ENCODE results near the gene ADNP. TPM values are rescaled to one million over a fixed set of nuclear protein-coding genes. Genes with fewer than 3 reads are reported as not detected.

ADNP gene
- total and polyA plus RNA-seq, 10 of the 15 experiments (the other 5 are each of a cell fraction or from before 2014, with no cell fraction given): 23.0 to 74.4 (median 34.9) TPM

DNA sequence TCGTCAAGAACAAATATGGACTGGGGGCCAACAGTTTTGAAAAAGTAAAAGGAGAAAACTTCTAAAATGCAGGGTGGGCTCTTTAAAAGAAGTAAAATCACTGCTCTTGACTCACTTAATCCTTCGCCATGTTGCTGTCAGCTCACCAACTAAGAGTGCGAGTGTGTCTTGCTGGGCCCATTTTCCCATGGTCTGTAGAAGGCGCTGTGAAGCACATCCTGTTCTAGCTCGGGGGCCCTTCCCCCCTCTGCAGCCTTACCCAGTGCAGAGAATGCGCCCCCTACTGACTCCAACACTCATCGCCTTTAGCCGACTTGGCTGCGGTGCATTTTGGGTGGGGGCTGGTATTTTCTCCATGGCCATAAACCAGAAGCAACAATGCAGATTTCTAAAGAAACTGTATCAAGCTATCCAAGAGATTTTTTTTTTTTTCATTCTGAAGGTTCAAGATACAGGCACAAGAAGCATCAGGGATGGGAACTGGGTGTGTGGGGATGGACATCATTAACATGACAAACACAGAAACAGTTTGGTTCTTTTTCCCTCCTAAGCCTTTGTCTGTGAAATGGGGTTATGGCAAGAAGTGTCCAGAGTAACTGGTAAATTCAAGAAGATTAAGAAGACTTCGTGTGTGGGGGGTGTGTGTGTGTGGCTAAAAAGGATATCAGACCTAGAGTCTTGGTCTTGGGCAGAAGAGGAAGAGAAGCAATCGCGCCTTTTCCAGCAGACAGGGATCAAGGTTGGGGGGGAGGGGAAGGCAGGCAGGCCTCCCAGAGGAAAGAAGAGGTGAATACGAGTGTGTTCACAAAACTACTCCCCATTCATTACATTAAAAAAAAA, 1.7 kb downstream of the ADNP start (continued):
- TF ChIP-seq CEBPB (IDR thresholded peaks at IDR 0.05; ENCODE audit: borderline replicate concordance in 1 of 2, low read depth in 2 of 2, low read length in 2 of 2) (no peak), HSF1 (IDR thresholded peaks at IDR 0.05; ENCODE audit: low read depth, low read length) (no peak; the same call in 1 of the 2 replicates), WRNIP1 (IDR thresholded peaks at IDR 0.05; ENCODE audit: borderline replicate concordance, low read depth, low read length) (peak; percentile 26; the same call in 1 of the 2 replicates), ZNF217 (IDR thresholded peaks at IDR 0.05) (peak; percentile 46; the same call in 1 of the 2 replicates), SUZ12 (IDR thresholded peaks at IDR 0.05; ENCODE audit: unreplicated experiment) (no peak), SMAD1 (IDR thresholded peaks at IDR 0.05; ENCODE audit: low read depth, partially characterized antibody) (no peak), MYB (IDR thresholded peaks at IDR 0.05; ENCODE audit: borderline replicate concordance, low read depth, low read length) (no peak), SMARCA5 (IDR thresholded peaks at IDR 0.05) (peak; percentile 100), NFIC (IDR thresholded peaks at IDR 0.05; ENCODE audit: low read depth, low read length) (peak; percentile 51; the same call in 1 of the 2 replicates), TAF1 (IDR thresholded peaks at IDR 0.05; ENCODE audit: borderline replicate concordance, low read depth, low read length) (peak; percentile 78), IRF5 (IDR thresholded peaks at IDR 0.05; ENCODE audit: borderline replicate concordance) (no peak), RB1 (IDR thresholded peaks at IDR 0.05; ENCODE audit: borderline replicate concordance) (peak; percentile 75; the same call in 1 of the 2 replicates), EP300 (IDR thresholded peaks at IDR 0.05; ENCODE audit: borderline replicate concordance in 1 of 2, control insufficient read depth in 1 of 2, low read depth in 2 of 2, low read length in 2 of 2) (peak; percentile 15 to 74; a peak in 1 of 4 replicates), ZNF24 (IDR thresholded peaks at IDR 0.05) (peak; percentile 62; the same call in 1 of the 2 replicates), IRF4 (IDR thresholded peaks at IDR 0.05; ENCODE audit: low read depth, low read length) (peak; percentile 86), TARDBP (IDR thresholded peaks at IDR 0.05; ENCODE audit: borderline replicate concordance) (peak; percentile 92; the same call in 1 of the 2 replicates), BACH1 (IDR thresholded peaks at IDR 0.05; ENCODE audit: borderline replicate concordance) (0 out of 2 replicates have a peak, but pooled peaks have one; percentile 28), NFXL1 (IDR thresholded peaks at IDR 0.05; ENCODE audit: borderline replicate concordance) (no peak), PAX5 (IDR thresholded peaks at IDR 0.05; ENCODE audit: borderline replicate concordance, low read depth, low read length) (peak; percentile 67; the same call in 1 of the 2 replicates), ZBED1 (IDR thresholded peaks at IDR 0.05; ENCODE audit: borderline replicate concordance) (peak; percentile 66; the same call in 1 of the 2 replicates), IKZF2 (IDR thresholded peaks at IDR 0.05) (peak in 1 of 2 experiments; percentile 75; a peak in 2 of 4 replicates), SIX5 (IDR thresholded peaks at IDR 0.05; ENCODE audit: low read depth, low read length, severe bottlenecking) (no peak), TCF12 (IDR thresholded peaks at IDR 0.05; ENCODE audit: low read depth, low read length) (peak; percentile 87), ATF7 (IDR thresholded peaks at IDR 0.05; ENCODE audit: low read depth) (peak; percentile 51; the same call in 1 of the 2 replicates), CBX3 (IDR thresholded peaks at IDR 0.05; ENCODE audit: borderline replicate concordance, low read depth) (no peak), DPF2 (IDR thresholded peaks at IDR 0.05) (no peak), CBX5 (IDR thresholded peaks at IDR 0.05; ENCODE audit: low read depth) (peak; percentile 97)
- TF ChIP-seq, protein P1, sequence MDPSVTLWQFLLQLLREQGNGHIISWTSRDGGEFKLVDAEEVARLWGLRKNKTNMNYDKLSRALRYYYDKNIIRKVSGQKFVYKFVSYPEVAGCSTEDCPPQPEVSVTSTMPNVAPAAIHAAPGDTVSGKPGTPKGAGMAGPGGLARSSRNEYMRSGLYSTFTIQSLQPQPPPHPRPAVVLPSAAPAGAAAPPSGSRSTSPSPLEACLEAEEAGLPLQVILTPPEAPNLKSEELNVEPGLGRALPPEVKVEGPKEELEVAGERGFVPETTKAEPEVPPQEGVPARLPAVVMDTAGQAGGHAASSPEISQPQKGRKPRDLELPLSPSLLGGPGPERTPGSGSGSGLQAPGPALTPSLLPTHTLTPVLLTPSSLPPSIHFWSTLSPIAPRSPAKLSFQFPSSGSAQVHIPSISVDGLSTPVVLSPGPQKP (IDR thresholded peaks at IDR 0.05; ENCODE audit: low read depth, low read length): peak; percentile 54; the same call in 1 of the 2 replicates

Measured in GM12878 (cell line).